B cell (primary cell): Measurements from ENCODE around the gene GUCY1B1. TPM values are rescaled to one million over a fixed set of nuclear protein-coding genes. Genes with fewer than 3 reads are reported as not detected.

Experiments used
- ATAC-seq: fragments of 200-7000 bp; cut with Tn5 transposase; one replicate; pipeline ENCODE4 v1.10.0; 2021; ENCODE audit warnings: low read depth, mild to moderate bottlenecking, moderate number of reproducible peaks, moderate library complexity
- CTCF ChIA-PET: fragments of 350-600 bp; sonication (Branson Sonifier 250); formaldehyde crosslinking; loops from one replicate; lab custom pipeline; 2021; ENCODE audit warnings: antibody characterized with exemption, inconsistent platforms; lab: Charles Lee
- POLR2A ChIA-PET: fragments of 350-600 bp; sonication (Branson Sonifier 250); formaldehyde crosslinking; loops from one replicate; lab custom pipeline; 2021; ENCODE audit warnings: antibody characterized with exemption; lab: Charles Lee
- DNase-seq: peaks from one replicate; pipeline ENCODE4 v3.0.0; 2013
- H2AFZ ChIP-seq: 2 replicates; pipeline ENCODE4 v1.6.1; 2012; ENCODE audit warnings: mild to moderate bottlenecking, low read depth, low read length; ENCODE audit not compliant: insufficient read depth, poor library complexity, severe bottlenecking
- H3K27ac ChIP-seq, 2 donors: 1 replicate in 1 of 2; 2 replicates in 1 of 2; pipeline ENCODE4 v1.5.1; 2012 to 2013; ENCODE audit warnings: low read length in 2 of 2, mild to moderate bottlenecking in 2 of 2, moderate library complexity in 1 of 2
- H3K27me3 ChIP-seq, 4 experiments: fragments of 200-600 bp in 1 of 4; sonication (generic) in 1 of 4; replicated peaks in 1 of 4; 1 replicate in 2 of 4; 2 replicates in 2 of 4; pipeline versions ENCODE4 v1.6.1 to v1.7.0; 2013 to 2016; ENCODE audit warnings: low read length in 3 of 4, mild to moderate bottlenecking in 2 of 4, mixed read lengths in 1 of 4, moderate library complexity in 1 of 4; ENCODE audit not compliant: insufficient read depth in 4 of 4, control insufficient read depth in 3 of 4; ENCODE audit errors: control extremely low read depth in 1 of 4
- H3K36me3 ChIP-seq, 2 experiments: replicated peaks in 1 of 2; 1 replicate in 1 of 2; 2 replicates in 1 of 2; pipeline versions ENCODE4 v1.6.1 to v1.7.1; 2013; ENCODE audit warnings: low read length in 1 of 2; ENCODE audit not compliant: insufficient read depth in 2 of 2, control insufficient read depth in 1 of 2; ENCODE audit errors: control extremely low read depth in 1 of 2, extremely low read depth in 1 of 2
- H3K4me1 ChIP-seq, 2 donors: fragments of 200-600 bp in 1 of 2; sonication (generic) in 1 of 2; 1 replicate in 1 of 2; 2 replicates in 1 of 2; pipeline versions ENCODE4 v1.5.1 to v1.6.1; 2013 to 2017; ENCODE audit warnings: low read length in 2 of 2; ENCODE audit not compliant: control insufficient read depth in 2 of 2, insufficient read depth in 2 of 2
- H3K4me2 ChIP-seq: replicated peaks from 2 replicates; pipeline ENCODE3; 2012; ENCODE audit warnings: mild to moderate bottlenecking, low read depth, low read length; ENCODE audit not compliant: poor library complexity, severe bottlenecking
- H3K4me3 ChIP-seq, 5 experiments: fragments of 200-600 bp in 1 of 5; sonication (generic) in 1 of 5; 1 replicate in 3 of 5; 2 replicates in 2 of 5; pipeline versions ENCODE4 v1.5.1 to v1.7.0; 2011 to 2016; ENCODE audit warnings: low read length in 4 of 5, mild to moderate bottlenecking in 4 of 5, low read depth in 2 of 5, control low read depth in 1 of 5, moderate library complexity in 1 of 5; ENCODE audit not compliant: insufficient read depth in 1 of 5; ENCODE audit errors: control extremely low read depth in 1 of 5, extremely low read depth in 1 of 5
- H3K79me2 ChIP-seq: fragments of 200-600 bp; sonication (generic); one replicate; pipeline ENCODE4 v1.6.0; 2016; ENCODE audit warnings: low read length; ENCODE audit not compliant: control insufficient read depth, insufficient read depth
- H3K9ac ChIP-seq: fragments of 200-600 bp; sonication (generic); 2 replicates; pipeline ENCODE4 v1.6.1; 2017; ENCODE audit warnings: mild to moderate bottlenecking, low read length, moderate library complexity
- H3K9me3 ChIP-seq, 3 donors: one replicate each; pipeline versions ENCODE4 v1.6.1 to v1.7.1; 2013; ENCODE audit warnings: low read length in 2 of 3; ENCODE audit not compliant: control insufficient read depth in 2 of 3, insufficient read depth in 1 of 3; ENCODE audit errors: control extremely low read depth in 1 of 3
- H4K20me1 ChIP-seq: 2 replicates; pipeline ENCODE4 v1.6.0; 2012; ENCODE audit warnings: mild to moderate bottlenecking, low read length; ENCODE audit not compliant: insufficient read depth, control insufficient read depth, poor library complexity, severe bottlenecking
- H3K27ac Mint-ChIP-seq: one replicate; pipeline ENCODE4 v1.8.0; 2021; ENCODE audit warnings: mixed read lengths
- H3K27me3 Mint-ChIP-seq: one replicate; pipeline ENCODE4 v1.8.0; 2021; ENCODE audit warnings: mixed read lengths
- H3K4me1 Mint-ChIP-seq: one replicate; pipeline ENCODE4 v1.8.0; 2021; ENCODE audit warnings: mixed read lengths
- H3K4me3 Mint-ChIP-seq: one replicate; pipeline ENCODE4 v1.8.0; 2021; ENCODE audit warnings: mixed read lengths
- H3K9me3 Mint-ChIP-seq: one replicate; pipeline ENCODE4 v1.8.0; 2022; ENCODE audit warnings: mixed read lengths; ENCODE audit not compliant: insufficient read depth
- CTCF ChIP-seq: fragments of 200-600 bp; IDR thresholded peaks from one replicate; pipeline ENCODE4 v1.8.0; 2022; ENCODE audit warnings: antibody characterized with exemption, mild to moderate bottlenecking
- EZH2 ChIP-seq: IDR thresholded peaks from 2 replicates; pipeline ENCODE4 v1.6.1; 2012; ENCODE audit warnings: borderline replicate concordance, low read depth, mild to moderate bottlenecking, moderate library complexity, low read length; ENCODE audit not compliant: insufficient read depth, poor library complexity, severe bottlenecking
- WGBS: methylation state at CpG from one replicate; pipeline ENCODE4 v1.1.5; 2013; ENCODE audit warnings: missing lambda C conversion rate; ENCODE audit not compliant: insufficient coverage; 5-methylcytosine and 5-hydroxymethylcytosine counted together
- intact Hi-C: fragments of 100-400 bp; cut with micrococcal nuclease; formaldehyde crosslinking; loops from one replicate; pipeline ENCODE4 v1.10.0; 2022
- polyA plus RNA-seq: library from polyadenylated mRNA; depleted of rRNA; stranded (reverse); fragments of >200 nt; gene quantifications from 2 replicates; pipeline ENCODE4 v1.2.3, GENCODE V29; 2012
- total RNA-seq, 2 donors: library from RNA; stranded (reverse); fragments of 120-200 nt in 1 of 2; gene quantifications; 1 replicate in 1 of 2; 2 replicates in 1 of 2; pipeline versions ENCODE4 v1.2.3 to v1.2.4, GENCODE V29; 2013 to 2022

Gene GUCY1B1
- total and polyA plus RNA-seq, 2 donors (not counting 1 experiment from before 2014, with no cell fraction given), result 0.09 to 0.10 TPM

- H3K27ac ChIP-seq, result no peak overlapping the region
- H3K4me1 Mint-ChIP-seq, result peaks cover 1% of the 10 kb centered on the region
- H3K9me3 Mint-ChIP-seq, result no peaks in the 10 kb centered on the region
- no peak for ATAC-seq
- H3K9me3 ChIP-seq, result no peaks in the 10 kb centered on the region
- TF ChIP-seq EZH2 (no peak), CTCF (no peak)
- H3K4me1 ChIP-seq, result peaks cover 0 to 1% of the 10 kb centered on the region in 2 donors
- H3K27me3 Mint-ChIP-seq, result no peaks in the 10 kb centered on the region
- WGBS, result 73% methylated on average over 3 of the region's 4 CpGs
- ChIA-PET CTCF (no interaction called here), POLR2A (no interaction called here)
- no peak overlapping the region for H3K4me3 ChIP-seq
- H3K9ac ChIP-seq, result no peak overlapping the region
- no peak overlapping the region for H2AFZ ChIP-seq
- DNase-seq, result no peak
- H3K36me3 ChIP-seq, result no peaks in the 10 kb centered on the region
- no peak overlapping the region for H3K4me2 ChIP-seq
- no peaks in the 10 kb centered on the region for H3K79me2 ChIP-seq
- H3K27me3 ChIP-seq, result no peaks in the 10 kb centered on the region
- H4K20me1 ChIP-seq, result no peaks in the 10 kb centered on the region
- H3K4me3 Mint-ChIP-seq, result no peak overlapping the region
- intact Hi-C loops, result no loop called here
- H3K27ac Mint-ChIP-seq, result no peak overlapping the region
These were observed 15.2 kb downstream of the GUCY1B1 start for GRCh38 chr4:155774033-155774432.

- H3K9me3 Mint-ChIP-seq, result no peaks in the 10 kb centered on the region
- Histone ChIP-seq H3K27me3 (no peaks in the 10 kb centered on the region), H3K4me3 (no peak overlapping the region), H3K4me1 (no peaks in the 10 kb centered on the region), H3K27ac (no peak overlapping the region), H3K9ac (no peak overlapping the region), H3K9me3 (no peaks in the 10 kb centered on the region), H3K4me2 (no peak overlapping the region), H4K20me1 (no peaks in the 10 kb centered on the region), H2AFZ (no peak overlapping the region), H3K79me2 (no peaks in the 10 kb centered on the region), H3K36me3 (no peaks in the 10 kb centered on the region)
- intact Hi-C loops, result no loop called here
- ChIA-PET POLR2A (no interaction called here), CTCF (no interaction called here)
- no peaks in the 10 kb centered on the region for H3K27me3 Mint-ChIP-seq
- no CpG with 5 or more reads among the region's 3 CpGs for WGBS
- no peak overlapping the region for H3K4me3 Mint-ChIP-seq
- DNase-seq (no peak), ATAC-seq (no peak)
- H3K4me1 Mint-ChIP-seq, result no peaks in the 10 kb centered on the region
- H3K27ac Mint-ChIP-seq, result no peak overlapping the region
- TF ChIP-seq EZH2, result no peak
- TF ChIP-seq CTCF, result no peak
These were observed 19.3 kb downstream of the GUCY1B1 start for GRCh38 chr4:155777971-155778735.
